HG03097 (cell line): ENCODE results near the gene SPPL2C.

Experiments used
- ATAC-seq: cut with Tn5 transposase; IDR thresholded peaks from one replicate; pipeline ENCODE4 v1.9.1; 2021; ENCODE audit not compliant: unreplicated experiment, low FRiP score

The SPPL2C gene

GRCh38 chr17:45844695-45845375 is at the start of gene SPPL2C:
Gene SPPL2C (plus strand): TSS chr17:45844881. CDS start chr17:45844907, 26 bp downstream.
- no peak for ATAC-seq

GRCh38 chr17:45800816-45801215 is 43.9 kb upstream of the SPPL2C start:
- ATAC-seq, result no peak

DNA sequence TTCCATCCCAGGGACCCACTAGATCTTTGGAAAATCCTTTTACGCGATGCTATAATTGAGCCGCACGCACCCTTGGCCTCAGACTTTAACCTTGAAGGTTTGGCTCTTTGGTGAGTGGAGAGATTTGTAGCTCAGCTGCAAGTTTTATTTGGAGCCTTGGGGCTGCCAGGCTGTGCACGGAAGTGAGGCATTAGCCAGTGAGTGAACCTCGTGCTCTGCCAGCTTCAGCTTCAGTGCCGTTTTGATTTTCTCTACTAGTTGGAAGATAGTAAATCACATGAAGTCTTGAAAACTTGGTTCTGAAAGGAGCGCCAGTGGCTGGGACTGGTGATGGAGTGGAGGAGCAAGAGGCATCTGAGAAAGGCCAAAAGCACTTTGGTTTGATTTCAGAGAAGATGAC is 43.3 kb upstream of the SPPL2C start:
- no peak for ATAC-seq

GRCh38 chr17:45808845-45809244 is 35.8 kb upstream of the SPPL2C start:
- no peak for ATAC-seq

DNA sequence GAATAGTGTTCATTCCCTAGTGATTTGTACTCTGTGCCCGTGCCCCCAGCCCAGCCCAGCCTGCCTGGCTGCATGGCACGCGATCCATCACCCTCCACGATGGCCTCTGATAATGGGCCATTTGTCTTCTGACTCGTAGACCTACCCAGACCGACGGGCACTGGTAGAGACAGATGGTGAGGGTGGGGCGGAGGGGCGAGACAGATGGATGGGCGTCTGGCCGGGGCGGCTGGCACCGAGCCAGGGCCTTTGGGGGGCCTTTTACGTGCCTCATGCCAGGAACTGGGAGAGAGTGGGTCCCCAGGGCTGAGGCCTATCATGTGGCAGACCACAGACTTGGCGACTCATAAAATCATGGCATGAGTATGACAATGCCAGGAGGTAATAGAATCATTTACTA is 35.2 kb upstream of the SPPL2C start:
- ATAC-seq, result no peak

DNA sequence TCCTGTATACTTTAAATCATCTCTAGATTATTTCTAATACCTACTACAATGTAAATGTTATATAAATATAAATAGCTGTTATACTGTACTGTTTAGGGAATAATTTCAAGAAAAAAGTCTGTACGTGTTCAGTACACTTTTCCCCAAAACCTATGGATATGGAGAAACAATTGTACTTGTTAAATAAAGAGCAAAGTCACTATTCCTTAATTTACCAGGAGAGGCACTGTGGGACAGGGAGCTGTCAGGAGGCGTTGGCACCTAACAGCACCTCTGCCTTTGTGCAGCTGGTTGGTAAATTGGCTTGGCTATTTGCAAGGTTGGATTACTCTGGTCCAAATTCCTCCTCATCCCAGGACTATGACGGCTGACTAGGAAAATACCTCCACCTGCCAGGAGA is 32.6 kb upstream of the SPPL2C start:
- no peak for ATAC-seq

DNA sequence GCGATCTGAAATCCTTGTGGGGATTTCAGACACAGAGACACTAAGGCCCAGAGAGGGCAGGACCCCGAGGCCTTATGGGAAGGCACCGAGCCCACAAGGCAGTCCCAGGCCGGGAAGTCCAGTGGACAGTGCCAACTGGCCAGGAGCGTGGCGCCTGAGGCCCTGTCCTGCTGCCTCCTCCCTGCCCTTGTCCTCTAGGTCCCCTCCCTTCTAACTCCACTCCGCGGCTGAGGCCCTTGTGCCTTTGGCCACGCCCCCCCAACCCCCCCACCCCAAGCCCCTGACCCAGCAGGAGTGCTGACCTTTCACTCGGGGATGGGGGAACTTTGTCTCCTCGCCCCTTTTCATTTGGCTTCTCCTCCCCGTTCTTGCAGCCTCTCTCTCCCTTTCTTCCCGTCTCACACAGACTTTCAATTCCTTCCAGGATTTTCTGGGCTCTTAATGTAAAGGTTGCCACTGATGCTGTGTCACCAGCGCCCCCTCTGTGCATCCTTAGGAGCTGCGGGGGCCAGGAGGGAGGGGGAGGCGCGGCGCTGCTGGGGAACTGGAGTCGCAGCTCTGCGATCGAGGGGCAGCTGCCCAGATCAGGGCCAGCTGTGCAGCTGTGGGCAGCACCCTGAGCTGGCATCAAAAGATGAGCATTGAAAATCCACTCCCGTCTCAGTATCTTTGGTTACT is 31.5 kb upstream of the SPPL2C start:
- no peak for ATAC-seq

DNA sequence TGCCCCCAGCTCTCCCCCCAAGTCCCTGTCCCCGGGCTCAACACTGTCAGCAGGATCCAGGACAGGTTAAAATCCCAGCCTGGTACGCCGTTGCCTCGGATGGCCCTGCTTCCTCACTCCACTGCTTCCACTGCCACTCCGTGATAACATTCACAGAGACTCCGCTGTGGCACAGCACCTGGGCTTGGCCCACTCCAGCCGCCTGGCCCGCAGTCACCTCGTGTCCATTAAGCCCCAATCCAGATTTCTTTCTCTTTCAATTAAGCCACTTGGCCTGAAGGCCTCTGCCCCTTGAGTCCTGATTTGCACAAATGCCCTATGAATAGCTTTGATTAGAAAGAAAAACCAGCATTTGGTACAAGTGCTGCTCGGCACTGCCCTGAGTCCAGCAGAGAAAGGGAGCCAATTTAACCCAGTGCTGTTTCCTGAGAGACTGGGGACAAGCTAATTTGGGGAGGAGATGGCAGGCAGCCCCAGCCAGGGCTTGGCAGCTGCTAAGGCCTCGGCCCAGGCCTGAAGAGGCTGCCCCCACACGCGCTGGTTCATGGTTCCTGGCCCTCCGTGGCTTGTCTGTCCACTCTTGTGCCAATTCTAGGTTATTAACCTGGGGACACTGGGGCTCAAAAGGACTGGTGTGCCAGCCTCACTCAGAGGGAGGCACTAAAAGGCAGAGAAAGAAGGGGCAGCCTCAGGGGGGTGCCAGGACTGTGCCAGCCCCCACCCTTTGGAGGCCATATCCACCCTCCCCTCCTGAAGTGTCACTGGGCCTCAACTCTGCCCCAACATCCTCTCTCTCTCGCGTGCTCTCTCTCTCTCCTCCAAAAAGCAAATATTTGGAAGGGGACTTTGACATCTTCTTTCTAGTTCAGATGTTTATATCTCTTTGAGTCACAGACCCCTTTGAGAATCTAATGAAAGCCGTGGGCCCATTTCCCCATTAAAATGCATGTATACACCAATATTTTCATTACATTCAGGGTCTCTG is 29.8 kb upstream of the SPPL2C start:
- no peak for ATAC-seq

- ATAC-seq, result no peak
These were observed 28.9 kb upstream of the SPPL2C start for GRCh38 chr17:45815752-45816151.

GRCh38 chr17:45818041-45818440 is 26.6 kb upstream of the SPPL2C start:
- ATAC-seq, result no peak

- ATAC-seq, result no peak
These were observed 26.0 kb upstream of the SPPL2C start for GRCh38 chr17:45818699-45819098.

- ATAC-seq, result no peak
These were observed 25.0 kb upstream of the SPPL2C start for GRCh38 chr17:45819632-45820031.

DNA sequence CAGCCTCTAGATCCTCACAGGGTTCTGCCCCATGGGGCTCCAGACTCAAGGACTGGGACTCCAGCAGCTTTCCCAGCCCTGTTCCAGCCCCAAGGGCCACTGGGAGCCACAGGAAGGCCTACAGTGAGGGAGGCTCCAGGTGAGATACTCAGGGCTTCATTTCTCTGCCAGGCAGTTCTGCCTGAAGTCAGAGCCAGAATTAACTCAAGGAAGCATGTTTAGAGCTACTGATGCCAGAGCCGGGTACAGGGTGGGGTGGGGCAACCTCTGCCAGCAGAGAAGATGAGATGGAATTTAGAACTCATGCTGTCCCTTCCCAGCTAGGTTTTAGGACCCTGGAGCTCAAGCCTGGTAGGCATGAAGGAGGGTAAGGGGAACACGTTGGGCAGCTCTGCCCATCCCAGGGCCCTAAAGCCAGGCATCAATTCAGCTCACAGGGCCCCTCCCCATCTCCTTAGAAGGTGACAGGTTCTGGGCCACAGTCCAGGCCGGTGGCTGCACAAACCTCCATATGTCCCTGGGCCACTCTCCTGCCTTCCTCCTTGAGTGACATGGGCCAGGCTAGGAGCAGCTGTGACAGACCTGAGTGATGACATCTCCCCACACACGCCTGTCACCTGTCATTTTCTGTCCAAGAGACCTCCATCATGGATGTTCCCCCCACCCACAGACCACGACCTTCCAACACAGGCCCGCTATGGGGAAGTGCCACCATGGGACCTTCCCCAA is 24.5 kb upstream of the SPPL2C start:
- ATAC-seq, result no peak

DNA sequence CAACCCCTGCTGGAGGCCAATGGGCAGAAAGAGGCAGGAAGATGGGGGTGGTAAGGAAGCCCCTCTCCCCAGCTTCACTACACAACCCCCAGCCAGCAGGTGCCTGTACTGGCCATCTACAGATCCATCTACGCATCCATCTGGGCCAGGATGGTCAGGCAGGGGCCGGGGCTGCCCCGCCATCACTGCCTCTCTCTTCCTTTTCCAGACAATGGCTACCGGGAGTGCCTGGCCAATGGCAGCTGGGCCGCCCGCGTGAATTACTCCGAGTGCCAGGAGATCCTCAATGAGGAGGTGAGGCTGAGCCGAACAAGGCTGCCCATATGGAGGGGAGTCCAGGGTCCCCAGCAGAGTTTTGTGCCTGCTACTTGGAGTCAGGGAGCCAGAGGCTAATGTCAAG is 23.5 kb upstream of the SPPL2C start:
- ATAC-seq, result no peak

DNA sequence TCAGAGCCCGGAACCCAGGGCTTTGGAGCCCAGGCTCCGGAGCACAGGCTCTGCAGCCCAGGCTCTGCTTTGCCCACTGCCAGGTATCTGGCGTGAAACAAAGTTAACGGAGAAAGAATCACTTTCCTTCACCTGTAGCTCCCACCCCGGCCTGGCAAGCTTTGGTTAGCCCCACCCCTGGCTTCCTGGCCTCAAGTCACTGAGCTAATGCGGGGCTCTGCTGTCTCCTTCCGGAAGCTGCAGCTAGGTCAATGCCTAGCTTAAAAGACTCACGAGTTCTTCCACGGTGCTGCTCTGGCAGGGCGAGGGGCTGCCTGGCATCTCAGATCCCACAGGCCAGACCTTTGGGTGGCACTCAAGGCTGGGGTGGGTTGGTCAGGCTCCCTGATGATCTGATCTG is 21.1 kb upstream of the SPPL2C start:
- ATAC-seq, result no peak

GRCh38 chr17:45824475-45824874 is 20.2 kb upstream of the SPPL2C start:
- no peak for ATAC-seq

DNA sequence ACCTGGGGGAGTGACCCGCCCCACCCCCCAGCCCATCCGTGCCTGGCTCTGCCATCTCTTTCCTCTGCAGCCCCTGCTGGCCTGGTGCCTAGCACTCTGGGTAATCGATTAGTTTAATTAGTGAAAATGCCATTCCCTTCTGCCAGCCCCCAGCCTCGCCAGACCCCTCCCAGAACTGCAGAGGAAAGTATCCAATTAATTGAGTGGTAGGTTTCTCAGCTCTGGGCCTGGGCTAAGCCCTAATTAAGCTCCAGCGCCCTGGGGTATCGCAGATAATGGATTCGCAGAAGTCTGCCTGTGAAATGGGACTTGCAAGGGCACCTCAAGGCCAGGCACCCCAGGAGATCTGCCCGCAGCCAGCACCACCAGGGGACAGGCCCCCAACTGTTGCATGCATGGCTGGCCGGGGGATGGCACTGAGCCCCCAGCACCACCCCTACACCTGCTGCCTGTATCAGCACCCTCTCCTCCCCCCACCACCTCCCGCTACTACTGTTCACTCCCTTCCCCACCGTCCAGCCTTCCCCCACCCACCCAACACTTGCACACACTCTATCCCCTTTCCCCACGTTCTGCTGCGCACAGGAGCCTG is 19.7 kb upstream of the SPPL2C start:
- no peak for ATAC-seq

DNA sequence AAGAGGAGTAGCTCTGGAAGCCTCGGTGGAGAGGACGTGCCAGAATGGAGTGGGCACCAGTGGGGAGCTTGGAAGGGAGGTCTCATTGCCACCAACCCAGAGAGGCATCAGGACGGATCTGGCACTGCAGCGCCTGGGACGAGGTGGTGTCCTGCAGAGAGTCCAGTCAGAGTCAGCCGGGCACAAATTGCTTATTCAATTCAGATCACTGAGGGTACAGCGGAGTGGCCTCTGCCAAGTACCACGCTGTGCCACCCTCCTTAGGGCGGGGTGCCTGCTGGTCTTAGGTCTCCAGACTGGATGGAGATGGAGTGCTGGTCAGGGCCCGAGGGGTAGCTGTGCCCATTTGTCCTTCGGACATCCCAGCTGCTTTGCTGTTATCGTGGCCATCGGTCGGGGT is 18.9 kb upstream of the SPPL2C start:
- ATAC-seq, result no peak

DNA sequence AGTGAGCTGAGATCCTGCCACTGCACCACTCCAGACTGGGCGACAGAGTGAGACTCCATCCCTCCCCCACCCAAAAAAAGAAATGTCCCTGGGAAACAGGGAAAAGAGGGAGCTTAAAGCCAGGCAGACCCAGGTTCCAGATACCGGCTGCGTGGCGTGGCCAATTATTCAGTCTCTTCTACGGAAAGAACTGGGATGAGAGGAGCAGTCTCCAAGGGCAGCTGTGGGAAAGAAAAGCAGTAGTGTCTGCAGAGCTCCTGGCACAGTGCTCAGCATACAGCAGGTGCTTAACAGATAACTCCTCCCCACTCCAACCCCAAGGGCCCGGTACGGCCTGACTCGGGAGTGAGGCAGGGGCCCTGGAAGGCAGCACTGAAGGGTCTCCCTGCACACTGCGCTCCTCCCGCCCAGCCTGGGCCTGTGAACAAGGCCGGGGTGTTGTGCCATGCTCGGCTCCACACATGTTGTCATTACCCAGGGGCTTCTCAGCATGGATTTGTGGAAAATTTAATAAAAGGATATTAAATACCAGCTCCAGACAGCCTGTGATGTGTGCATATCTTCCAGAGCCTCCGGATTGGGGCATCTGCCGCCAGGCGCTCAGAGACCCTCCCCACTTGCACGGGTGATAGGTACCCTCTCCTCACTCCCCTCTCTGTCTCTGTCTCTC is 17.6 kb upstream of the SPPL2C start:
- ATAC-seq, result no peak

DNA sequence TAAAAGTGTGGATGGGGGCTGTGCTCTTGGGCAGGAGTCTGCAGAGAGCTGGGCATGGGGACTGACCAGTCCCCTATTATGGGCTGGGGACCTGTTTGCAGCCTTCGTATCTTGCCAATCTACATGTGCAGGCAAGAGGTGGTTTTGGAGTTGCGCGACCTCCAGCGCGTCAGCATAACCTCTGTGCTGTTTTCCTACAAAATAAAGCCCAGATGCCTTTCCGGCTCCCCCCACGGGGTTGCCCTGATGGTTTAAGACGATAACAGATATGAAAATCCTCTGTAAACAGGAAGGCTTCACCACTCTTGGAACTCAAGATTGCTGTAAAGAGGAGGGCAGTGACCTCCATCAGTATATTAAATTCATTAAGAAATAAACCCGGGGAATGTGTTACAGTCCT is 16.5 kb upstream of the SPPL2C start:
- ATAC-seq, result no peak
